BE2C (cell line): ENCODE measurements around the gene MAGI2.

ENCODE experiments used
- DNase-seq: peaks from one replicate; pipeline ENCODE4 v3.0.0-alpha.2; 2020
- H3K27me3 ChIP-seq: fragments of 250-450 bp; sonication (Bioruptor Pico); 2 replicates; pipeline ENCODE4 v1.5.1; 2020; ENCODE audit warnings: mild to moderate bottlenecking
- H3K36me3 ChIP-seq: fragments of 250-450 bp; sonication (Bioruptor Pico); 2 replicates; pipeline ENCODE4 v1.5.1; 2020; ENCODE audit warnings: mild to moderate bottlenecking
- H3K4me1 ChIP-seq: fragments of 250-450 bp; sonication (Bioruptor Pico); 2 replicates; pipeline ENCODE4 v1.5.1; 2020
- H3K4me3 ChIP-seq: 2 replicates; pipeline ENCODE4 v1.5.1; 2011; ENCODE audit warnings: low read depth, low read length
- H3K9me3 ChIP-seq: fragments of 250-450 bp; sonication (Bioruptor Pico); 2 replicates; pipeline ENCODE4 v1.5.1; 2020
- CTCF ChIP-seq: IDR thresholded peaks from 2 replicates; pipeline ENCODE4 v1.5.1; 2012; ENCODE audit warnings: mild to moderate bottlenecking, low read depth, low read length

Gene MAGI2

GRCh38 chr7:78953090-78953489 is 500.4 kb downstream of the MAGI2 start:
- H3K4me3 ChIP-seq, result no peak overlapping the region
- no peak for DNase-seq
- H3K9me3 ChIP-seq, result no peaks in the 10 kb centered on the region
- TF ChIP-seq CTCF, result no peak
- H3K36me3 ChIP-seq, result no peaks in the 10 kb centered on the region
- H3K4me1 ChIP-seq, result no peaks in the 10 kb centered on the region
- H3K27me3 ChIP-seq, result peaks cover 18% of the 10 kb centered on the region

- no peak for TF ChIP-seq CTCF
- no peak overlapping the region for H3K4me3 ChIP-seq
These were observed 513.8 kb downstream of the MAGI2 start for GRCh38 chr7:78939669-78940068.

GRCh38 chr7:78924581-78924980 is 528.9 kb downstream of the MAGI2 start:
- H3K4me3 ChIP-seq, result no peak overlapping the region
- no peaks in the 10 kb centered on the region for H3K9me3 ChIP-seq
- no peak; the same call in 1 of the 2 replicates for TF ChIP-seq CTCF
- no peak for DNase-seq
- H3K4me1 ChIP-seq, result no peaks in the 10 kb centered on the region
- no peaks in the 10 kb centered on the region; the same call in 1 of the 2 replicates for H3K27me3 ChIP-seq
- H3K36me3 ChIP-seq, result no peaks in the 10 kb centered on the region

More at GRCh38 chr7:78939669-78940068, 513.8 kb downstream of the MAGI2 start:
- H3K27me3 ChIP-seq, result no peaks in the 10 kb centered on the region
- no peaks in the 10 kb centered on the region for H3K36me3 ChIP-seq
- no peaks in the 10 kb centered on the region for H3K9me3 ChIP-seq
- no peaks in the 10 kb centered on the region for H3K4me1 ChIP-seq
- DNase-seq, result no peak

- no peak for DNase-seq
- H3K9me3 ChIP-seq, result no peaks in the 10 kb centered on the region
- TF ChIP-seq CTCF, result no peak
- no peaks in the 10 kb centered on the region for H3K4me1 ChIP-seq
- no peaks in the 10 kb centered on the region for H3K36me3 ChIP-seq
- no peak overlapping the region for H3K4me3 ChIP-seq
- no peaks in the 10 kb centered on the region for H3K27me3 ChIP-seq
These were observed 540.7 kb downstream of the MAGI2 start for GRCh38 chr7:78912781-78913180.

- Histone ChIP-seq H3K4me1 (no peaks in the 10 kb centered on the region), H3K4me3 (no peak overlapping the region), H3K36me3 (no peaks in the 10 kb centered on the region), H3K27me3 (no peaks in the 10 kb centered on the region), H3K9me3 (no peaks in the 10 kb centered on the region)
- no peak for DNase-seq
- no peak for TF ChIP-seq CTCF
These were observed 546.7 kb downstream of the MAGI2 start for GRCh38 chr7:78906735-78907134.

GRCh38 chr7:78905436-78905835 is 548.0 kb downstream of the MAGI2 start:
- Histone ChIP-seq H3K36me3 (no peaks in the 10 kb centered on the region), H3K27me3 (no peaks in the 10 kb centered on the region), H3K4me1 (no peaks in the 10 kb centered on the region), H3K9me3 (no peaks in the 10 kb centered on the region), H3K4me3 (no peak overlapping the region)
- DNase-seq, result no peak
- no peak for TF ChIP-seq CTCF
